ENCODE data around the gene TWF2. TPM values are rescaled to one million over a fixed set of nuclear protein-coding genes. Genes with fewer than 3 reads are reported as not detected.

Gene TWF2
- total RNA-seq = 100 to 1,000 TPM in 3 of 4 donors, 10 to 100 TPM in 1; 50.4 to 129 (median 122) TPM

DNA sequence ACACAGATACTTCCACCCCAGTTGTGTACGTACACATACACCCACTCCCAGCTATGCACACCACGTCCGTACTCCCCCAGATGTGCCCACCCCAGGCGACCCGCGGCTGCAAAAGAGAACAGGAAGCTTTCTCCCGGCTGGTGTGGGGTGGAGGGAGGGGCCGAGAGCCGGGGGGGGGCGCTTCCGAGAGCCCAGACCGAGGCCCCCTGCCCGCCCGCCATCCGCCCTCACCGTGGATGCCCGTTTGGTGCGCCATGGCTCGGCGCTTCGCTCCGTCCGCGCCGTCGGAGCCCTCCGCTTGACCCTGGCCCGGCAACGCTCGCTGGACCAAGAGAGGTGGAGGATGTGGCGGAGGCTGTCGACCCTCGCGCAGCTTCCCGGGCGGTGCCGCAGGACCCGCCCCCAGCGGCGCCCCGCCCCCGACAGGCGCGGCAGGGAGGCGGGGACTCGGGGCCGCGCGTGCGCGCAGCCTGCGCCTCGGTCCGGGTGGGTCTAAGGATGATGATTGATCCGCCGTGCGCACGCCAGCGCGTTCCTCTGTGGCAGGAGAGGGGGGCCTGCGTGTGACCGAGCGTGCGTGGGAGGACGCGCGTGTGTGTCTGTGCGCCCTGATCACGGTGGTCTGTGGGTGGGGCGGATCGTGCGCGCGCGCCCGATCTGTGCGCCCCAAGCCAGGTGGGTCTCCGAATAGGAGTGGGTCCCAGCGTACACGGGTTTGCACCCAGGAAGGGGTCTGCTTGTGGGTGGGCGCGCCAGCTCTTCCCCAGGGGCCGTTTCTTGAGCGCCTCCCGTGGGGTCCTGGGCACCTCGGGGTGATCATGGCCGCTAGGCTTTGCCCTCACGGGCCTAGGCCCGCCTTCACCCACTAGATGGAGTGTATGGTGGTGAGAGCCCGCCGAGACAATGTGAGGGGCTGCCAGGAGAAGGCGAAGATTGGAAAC lies at the start of gene TWF2:
TWF2 (minus strand) TSS at position 398 of the 941 bp plus-strand sequence; CDS start at position 256, 142 bp downstream.
- TF ChIP-seq, protein P1, sequence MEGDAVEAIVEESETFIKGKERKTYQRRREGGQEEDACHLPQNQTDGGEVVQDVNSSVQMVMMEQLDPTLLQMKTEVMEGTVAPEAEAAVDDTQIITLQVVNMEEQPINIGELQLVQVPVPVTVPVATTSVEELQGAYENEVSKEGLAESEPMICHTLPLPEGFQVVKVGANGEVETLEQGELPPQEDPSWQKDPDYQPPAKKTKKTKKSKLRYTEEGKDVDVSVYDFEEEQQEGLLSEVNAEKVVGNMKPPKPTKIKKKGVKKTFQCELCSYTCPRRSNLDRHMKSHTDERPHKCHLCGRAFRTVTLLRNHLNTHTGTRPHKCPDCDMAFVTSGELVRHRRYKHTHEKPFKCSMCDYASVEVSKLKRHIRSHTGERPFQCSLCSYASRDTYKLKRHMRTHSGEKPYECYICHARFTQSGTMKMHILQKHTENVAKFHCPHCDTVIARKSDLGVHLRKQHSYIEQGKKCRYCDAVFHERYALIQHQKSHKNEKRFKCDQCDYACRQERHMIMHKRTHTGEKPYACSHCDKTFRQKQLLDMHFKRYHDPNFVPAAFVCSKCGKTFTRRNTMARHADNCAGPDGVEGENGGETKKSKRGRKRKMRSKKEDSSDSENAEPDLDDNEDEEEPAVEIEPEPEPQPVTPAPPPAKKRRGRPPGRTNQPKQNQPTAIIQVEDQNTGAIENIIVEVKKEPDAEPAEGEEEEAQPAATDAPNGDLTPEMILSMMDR (IDR thresholded peaks at IDR 0.05; ENCODE audit: low read depth) = no peak

DNA sequence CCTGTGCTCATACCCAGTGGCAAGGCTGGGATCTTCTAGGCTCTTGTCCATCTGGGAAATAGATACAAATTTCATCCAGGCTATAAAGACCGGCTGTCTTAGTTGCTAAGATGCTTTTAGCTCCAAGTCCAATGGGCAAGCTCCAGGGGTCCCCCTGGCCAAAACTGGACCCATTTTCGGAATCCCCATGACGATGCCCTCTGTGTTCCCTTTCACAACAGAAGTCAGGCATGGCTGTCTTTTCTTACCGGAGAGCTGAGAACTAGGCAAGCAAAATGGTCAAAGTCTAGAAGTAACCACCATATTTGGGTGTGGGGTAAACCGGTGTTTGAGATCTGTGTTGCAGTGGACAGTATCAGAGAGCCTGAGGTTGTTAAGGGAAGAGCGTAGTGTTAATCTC lies 49.7 kb upstream of the TWF2 start:
- TF ChIP-seq, protein P1 (IDR thresholded peaks at IDR 0.05; ENCODE audit: low read depth) = no peak

DNA sequence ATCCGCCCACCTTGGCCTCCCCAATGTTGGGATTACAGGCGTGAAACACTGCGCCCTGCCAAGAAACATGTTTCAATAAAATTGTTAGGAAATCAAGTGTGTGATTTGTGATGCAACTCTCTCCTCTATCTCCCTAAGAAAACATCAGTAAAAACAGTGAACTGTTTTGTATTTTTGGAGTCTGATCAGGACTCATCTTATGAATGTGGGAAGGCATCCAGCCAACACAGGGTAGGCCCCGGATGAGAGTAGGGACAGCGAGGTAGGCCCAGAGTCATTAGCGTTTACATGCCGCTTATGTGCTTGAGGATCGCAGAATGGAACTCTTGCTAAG lies 47.8 kb upstream of the TWF2 start:
- TF ChIP-seq, protein P1 (IDR thresholded peaks at IDR 0.05; ENCODE audit: low read depth) = no peak

DNA sequence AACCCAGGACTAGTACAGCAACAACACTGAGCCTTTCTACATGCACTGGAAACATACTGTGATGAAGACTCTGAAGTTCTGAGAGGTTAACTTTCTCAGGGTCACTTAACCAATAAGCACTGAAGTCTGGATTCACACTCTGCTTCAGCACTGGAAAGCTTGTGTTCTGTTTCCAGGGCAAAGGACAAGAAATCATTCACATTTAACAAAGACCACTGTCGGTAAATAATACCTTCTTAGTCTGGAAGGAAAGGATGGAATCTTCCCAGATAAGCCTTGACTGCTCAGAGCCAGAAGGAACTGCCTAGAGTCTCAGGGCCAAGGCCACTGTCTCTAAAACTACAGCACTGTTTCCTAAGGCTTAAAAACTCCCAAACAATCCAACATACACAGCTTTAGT lies 44.3 kb upstream of the TWF2 start:
- TF ChIP-seq, protein P1 (IDR thresholded peaks at IDR 0.05; ENCODE audit: low read depth) = no peak

DNA sequence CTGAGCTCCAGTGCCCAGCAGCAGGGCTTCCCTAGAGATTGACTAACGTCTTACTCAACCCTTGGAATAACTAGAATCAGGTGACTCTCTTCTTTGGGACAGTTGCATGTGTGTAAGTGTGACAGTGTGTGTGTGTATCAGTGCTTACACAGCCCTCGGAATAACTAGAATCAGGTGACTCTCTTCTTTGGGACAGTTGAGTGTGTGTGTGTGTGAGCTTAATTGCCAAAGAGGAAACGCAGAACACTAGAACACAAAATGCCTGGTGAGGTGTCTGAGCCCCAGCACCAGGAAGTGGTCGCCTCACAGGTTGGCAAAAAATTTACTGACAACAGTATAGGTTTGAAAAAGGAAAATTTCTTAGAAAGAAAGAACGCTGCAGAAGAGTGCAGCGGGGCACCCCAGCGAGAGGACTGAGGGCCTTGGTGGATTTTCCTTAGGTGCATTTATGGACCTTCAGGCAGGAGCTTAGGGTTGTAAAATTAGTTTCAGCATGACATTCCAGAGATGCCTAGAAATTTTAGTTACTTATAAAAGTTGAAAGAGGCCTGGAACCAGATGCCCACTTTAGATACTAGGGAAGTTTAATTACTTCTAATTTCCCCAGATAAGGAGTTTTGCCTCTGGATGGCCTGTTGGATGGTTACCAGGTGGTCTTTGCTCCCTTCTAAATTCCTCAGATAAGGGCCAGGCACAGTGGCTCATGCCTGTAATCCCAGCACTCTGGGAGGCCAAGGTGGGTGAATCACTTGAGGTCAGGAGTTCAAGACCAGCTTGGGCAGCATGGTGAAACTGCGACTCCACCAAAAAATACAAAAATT lies 43.2 kb upstream of the TWF2 start:
- TF ChIP-seq, protein P1 (IDR thresholded peaks at IDR 0.05; ENCODE audit: low read depth) = no peak

DNA sequence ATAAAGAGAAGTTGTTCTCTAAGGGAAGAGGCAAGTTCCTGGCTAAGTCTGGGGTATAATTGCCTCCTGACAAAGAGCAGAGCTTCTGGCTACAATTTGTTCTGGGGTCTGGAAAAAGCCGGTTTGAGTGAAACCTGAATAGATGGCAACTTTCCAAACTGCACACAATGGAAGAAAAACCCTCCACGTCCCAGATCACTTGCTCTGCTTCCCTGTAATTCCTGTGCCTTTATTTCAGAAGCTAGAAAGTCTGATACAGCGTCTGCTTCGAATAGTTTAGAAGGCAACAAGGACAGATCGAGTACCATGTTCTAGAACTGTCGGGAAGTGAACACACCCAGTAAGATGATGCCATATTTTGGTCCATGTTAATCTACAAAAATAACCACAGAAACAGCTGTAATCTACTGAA lies 41.1 kb upstream of the TWF2 start:
- TF ChIP-seq, protein P1 (IDR thresholded peaks at IDR 0.05; ENCODE audit: low read depth) = no peak

DNA sequence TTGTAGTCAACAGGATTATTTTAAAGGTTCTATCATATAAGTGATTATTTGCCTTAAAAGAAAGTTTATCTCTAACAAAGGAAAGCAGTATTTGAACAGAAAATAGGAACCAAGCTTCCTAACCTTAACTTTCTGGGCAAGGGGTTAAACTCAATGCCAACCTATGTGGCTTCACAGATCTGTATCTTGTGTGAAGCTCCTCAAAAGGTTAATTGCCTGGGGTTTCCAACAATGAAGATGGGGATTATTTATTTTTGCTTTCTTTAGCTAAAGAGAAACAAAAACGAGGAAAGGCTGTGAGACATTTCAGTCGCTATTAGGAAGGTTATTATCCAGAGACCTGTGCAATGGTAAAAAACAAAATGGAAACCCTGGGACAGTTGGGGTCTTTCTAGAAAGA lies 40.6 kb upstream of the TWF2 start:
- TF ChIP-seq, protein P1 (IDR thresholded peaks at IDR 0.05; ENCODE audit: low read depth) = no peak
